Smooth muscle cell of trachea (primary cell): Measurements from ENCODE around the gene ASXL3. TPM values are rescaled to one million over a fixed set of nuclear protein-coding genes. Genes with fewer than 3 reads are reported as not detected.

Experiments
- total RNA-seq: library from RNA; depleted of rRNA; stranded (reverse); fragments of >200 nt; gene quantifications from 2 replicates; pipeline ENCODE4 v1.2.1, GENCODE V29; 2014

The ASXL3 gene
- total RNA-seq, result 0.66 and 3.2 TPM in 2 replicates

DNA sequence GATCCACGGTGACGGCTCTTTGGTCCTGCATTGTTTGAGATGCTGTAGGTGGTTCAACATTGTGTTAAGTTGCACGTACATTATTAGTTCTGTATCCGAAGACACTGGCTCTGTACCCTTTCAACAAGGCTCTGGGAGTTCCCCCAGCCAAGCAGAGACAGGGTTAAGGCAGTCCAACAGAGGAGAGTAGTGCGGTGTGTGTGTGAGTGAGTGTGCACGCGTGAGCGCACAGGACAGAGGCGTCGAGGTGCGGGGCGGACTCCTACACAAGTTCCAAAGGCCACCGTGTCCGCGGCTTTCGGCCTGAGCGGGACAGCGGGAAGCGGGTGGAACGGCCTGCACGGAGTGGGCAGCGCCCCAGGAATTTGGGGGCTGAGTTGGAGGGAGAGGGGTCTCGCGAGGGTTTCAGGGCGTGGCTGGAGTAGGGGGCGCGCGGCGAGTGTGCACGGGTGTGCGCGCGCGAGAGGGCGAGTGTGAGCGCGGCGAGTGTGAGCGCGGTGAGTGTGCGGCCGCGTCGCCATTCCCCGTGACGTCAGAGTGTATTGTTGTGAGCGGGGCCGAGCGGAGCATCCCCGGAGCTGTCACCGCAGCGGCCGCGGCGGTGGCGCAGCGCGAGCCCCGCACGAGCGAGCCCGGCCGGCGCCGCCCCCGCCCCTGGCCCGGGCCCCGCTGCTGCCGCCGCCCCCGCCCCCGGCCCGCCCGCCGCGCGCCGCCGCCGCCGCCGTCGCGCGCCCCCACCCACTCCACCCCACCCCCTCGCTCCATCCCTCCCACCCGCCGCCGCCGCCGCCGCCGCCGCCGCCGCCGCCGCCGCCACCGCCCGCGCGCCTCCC, at the start of gene ASXL3:
TSS of gene ASXL3 (plus strand) at position 535 of the 833 bp plus-strand sequence. CDS start 413 bp downstream, outside the sequence.

Other genes starting within 250 kb of the ASXL3 start
- 0.29 and 0.33 TPM in 2 replicates for gene CCDC178, start 137.5 kb upstream of the ASXL3 start, total RNA-seq